Adrenal gland (tissue), 12 donors: ENCODE measurements around the gene ROCK2. TPM values are rescaled to one million over a fixed set of nuclear protein-coding genes. Genes with fewer than 3 reads are reported as not detected.

Source experiments
- DNase-seq, 7 donors: peaks; one replicate each; pipeline ENCODE4 v3.0.0-alpha.2; 2019 to 2020
- H3K27ac ChIP-seq, 5 donors: fragments of 200-600 bp; sonication (generic) in 4 of 5; 1 replicate in 3 of 5; 2 replicates in 2 of 5; pipeline versions ENCODE4 v1.5.1 to v1.8.0; 2016 to 2020; ENCODE audit warnings: mild to moderate bottlenecking in 1 of 5
- H3K27me3 ChIP-seq: fragments of 200-600 bp; 2 replicates; pipeline ENCODE4 v1.8.0; 2021
- H3K36me3 ChIP-seq, 2 donors: fragments of 200-600 bp; replicated peaks in 1 of 2; 1 replicate in 1 of 2; 2 replicates in 1 of 2; pipeline versions ENCODE4 v1.5.1 to v1.8.0; 2018 to 2022
- H3K4me1 ChIP-seq, 2 donors: fragments of 200-600 bp; replicated peaks in 1 of 2; 1 replicate in 1 of 2; 2 replicates in 1 of 2; pipeline versions ENCODE4 v1.5.1 to v1.8.0; 2018 to 2021
- H3K4me3 ChIP-seq, 4 donors: fragments of 200-600 bp; sonication (generic) in 3 of 4; one replicate each; pipeline ENCODE4 v1.5.1; 2016 to 2018
- H3K9me3 ChIP-seq, 3 donors: fragments of 200-600 bp; sonication (generic) in 1 of 3; replicated peaks in 1 of 3; 1 replicate in 2 of 3; 2 replicates in 1 of 3; pipeline versions ENCODE4 v1.5.1 to v1.8.0; 2016 to 2021
- POLR2A ChIP-seq, 2 donors: fragments of 450-650 bp; IDR thresholded peaks; one replicate each; pipeline ENCODE4 v1.6.1; 2017; ENCODE audit warnings: antibody characterized with exemption in 2 of 2, mild to moderate bottlenecking in 2 of 2, moderate library complexity in 1 of 2
- WGBS, 4 donors: extraction: QIAGEN DNeasy Blood & Tissue Kit in 2 of 4; methylation state at CpG; one replicate each; pipeline versions ENCODE4 v1.1.5 to v1.1.7; 2013 to 2017; 5-methylcytosine and 5-hydroxymethylcytosine counted together
- intact Hi-C, 2 donors: fragments of 100-400 bp; cut with DNase I; formaldehyde crosslinking; loops; one replicate each; pipeline versions ENCODE4 v1.14.1 to v1.15.0; 2022 to 2023
- polyA plus RNA-seq, 3 donors: library from polyadenylated mRNA; stranded (reverse); fragments of 200-250 nt in 2 of 3; fragments of 350-450 nt in 1 of 3; fragmentation: Illumina TruSeq in 1 of 3; extraction: RNeasy Lipid Tissue Mini Kit (QIAGEN cat#74804) in 1 of 3; gene quantifications; one replicate each; pipeline ENCODE4 v1.2.3, GENCODE V29; 2013 to 2014
- total RNA-seq, 9 donors: library from RNA; depleted of rRNA in 4 of 9; stranded (reverse); fragments of >200 nt in 4 of 9; fragments of 120-200 nt in 1 of 9; fragmentation: NEBNext Ultra II Directional in 1 of 9; extraction: Animal tissue kit (Norgen Biotek cat#: 25700) in 1 of 9; gene quantifications; one replicate each; pipeline versions ENCODE4 v1.1.0 to v1.2.4, GENCODE V29; 2013 to 2023
- TF ChIP-seq, protein P1 (sequence below), 6 experiments: fragments of 450-650 bp in 4 of 6; fragments of 200-600 bp in 2 of 6; sonication (generic) in 1 of 6; IDR thresholded peaks; 1 replicate in 5 of 6; 2 replicates in 1 of 6; pipeline versions ENCODE4 v1.5.1 to v1.8.0; 2016 to 2021; ENCODE audit warnings: antibody characterized with exemption in 6 of 6, mild to moderate bottlenecking in 2 of 6, moderate library complexity in 1 of 6
- donor health status: healthy with polysubstance abuse.
- donor health status: Bipolar disorder and iron deficiency.
- donor health status: DM: yes; HTN: yes; CAD: no.
- donor health status: DM: no; HTN: no; CAD: no.
- donor health status: DM: no; HTN: no; CAD: no.
- donor health status: DM: yes; HTN: yes; CAD: no.

Gene ROCK2
- total and polyA plus RNA-seq, 12 donors: 5.0 to 46.6 (median 26.2) TPM

GRCh38 chr2:11280713-11281112 lies 63.7 kb downstream of the ROCK2 start:
- H3K4me3 ChIP-seq: no peak overlapping the region
- H3K36me3 ChIP-seq: no peaks in the 10 kb centered on the region
- no peak for DNase-seq
- no peaks in the 10 kb centered on the region for H3K9me3 ChIP-seq
- H3K4me1 ChIP-seq: no peaks in the 10 kb centered on the region
- no peak for TF ChIP-seq POLR2A (IDR thresholded peaks at IDR 0.05)
- TF ChIP-seq, protein P1, sequence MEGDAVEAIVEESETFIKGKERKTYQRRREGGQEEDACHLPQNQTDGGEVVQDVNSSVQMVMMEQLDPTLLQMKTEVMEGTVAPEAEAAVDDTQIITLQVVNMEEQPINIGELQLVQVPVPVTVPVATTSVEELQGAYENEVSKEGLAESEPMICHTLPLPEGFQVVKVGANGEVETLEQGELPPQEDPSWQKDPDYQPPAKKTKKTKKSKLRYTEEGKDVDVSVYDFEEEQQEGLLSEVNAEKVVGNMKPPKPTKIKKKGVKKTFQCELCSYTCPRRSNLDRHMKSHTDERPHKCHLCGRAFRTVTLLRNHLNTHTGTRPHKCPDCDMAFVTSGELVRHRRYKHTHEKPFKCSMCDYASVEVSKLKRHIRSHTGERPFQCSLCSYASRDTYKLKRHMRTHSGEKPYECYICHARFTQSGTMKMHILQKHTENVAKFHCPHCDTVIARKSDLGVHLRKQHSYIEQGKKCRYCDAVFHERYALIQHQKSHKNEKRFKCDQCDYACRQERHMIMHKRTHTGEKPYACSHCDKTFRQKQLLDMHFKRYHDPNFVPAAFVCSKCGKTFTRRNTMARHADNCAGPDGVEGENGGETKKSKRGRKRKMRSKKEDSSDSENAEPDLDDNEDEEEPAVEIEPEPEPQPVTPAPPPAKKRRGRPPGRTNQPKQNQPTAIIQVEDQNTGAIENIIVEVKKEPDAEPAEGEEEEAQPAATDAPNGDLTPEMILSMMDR (IDR thresholded peaks at IDR 0.05): no peak
- H3K27me3 ChIP-seq: no peaks in the 10 kb centered on the region
- no peak overlapping the region for H3K27ac ChIP-seq
- intact Hi-C loops: no loop called here
- 95 to 99% (median 97%) methylated on average over 3 of the region's 3 CpGs for WGBS, 4 donors

- 69 to 96% (median 81%) methylated on average over 3 to 4 of the region's 4 CpGs for whole genome bisulfite sequencing, 4 donors
- DNase-seq: no peak
Observed at GRCh38 chr2:11279398-11279797, 65.0 kb downstream of the ROCK2 start.

DNA sequence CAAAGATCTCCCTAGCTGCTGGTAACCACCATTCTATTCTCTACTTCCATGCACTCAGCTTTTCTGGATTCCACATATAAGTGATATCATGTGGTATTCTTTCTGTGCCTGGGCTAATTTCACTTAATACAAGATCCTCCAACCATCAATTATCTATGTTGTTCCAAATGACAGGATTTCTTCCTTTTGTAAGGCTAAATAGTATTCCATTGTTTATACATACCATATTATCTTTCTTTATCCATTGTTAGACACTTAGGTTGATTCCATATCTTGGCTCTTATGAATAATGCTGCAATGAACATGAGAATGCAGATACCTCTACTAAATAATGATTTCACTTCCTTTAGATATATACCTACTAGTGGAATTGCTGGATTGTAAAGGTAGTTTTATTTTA lies 66.2 kb downstream of the ROCK2 start:
- TF ChIP-seq, protein P1 (IDR thresholded peaks at IDR 0.05): no peak
- no peak for TF ChIP-seq POLR2A (IDR thresholded peaks at IDR 0.05)
- Histone ChIP-seq H3K36me3 (no peaks in the 10 kb centered on the region), H3K27ac (no peak overlapping the region), H3K9me3 (no peaks in the 10 kb centered on the region), H3K4me1 (no peaks in the 10 kb centered on the region), H3K27me3 (no peaks in the 10 kb centered on the region), H3K4me3 (no peak overlapping the region)
- intact Hi-C loops: no loop called here
- no peak for DNase-seq

More at GRCh38 chr2:11279398-11279797, 65.0 kb downstream of the ROCK2 start:
- no peaks in the 10 kb centered on the region for H3K4me1 ChIP-seq
- no peak for TF ChIP-seq POLR2A (IDR thresholded peaks at IDR 0.05)
- TF ChIP-seq, protein P1 (IDR thresholded peaks at IDR 0.05): no peak
- no peak overlapping the region for H3K27ac ChIP-seq
- no peaks in the 10 kb centered on the region for H3K36me3 ChIP-seq
- intact Hi-C loops: no loop called here
- H3K4me3 ChIP-seq: no peak overlapping the region
- no peaks in the 10 kb centered on the region for H3K9me3 ChIP-seq
- no peaks in the 10 kb centered on the region for H3K27me3 ChIP-seq

DNA sequence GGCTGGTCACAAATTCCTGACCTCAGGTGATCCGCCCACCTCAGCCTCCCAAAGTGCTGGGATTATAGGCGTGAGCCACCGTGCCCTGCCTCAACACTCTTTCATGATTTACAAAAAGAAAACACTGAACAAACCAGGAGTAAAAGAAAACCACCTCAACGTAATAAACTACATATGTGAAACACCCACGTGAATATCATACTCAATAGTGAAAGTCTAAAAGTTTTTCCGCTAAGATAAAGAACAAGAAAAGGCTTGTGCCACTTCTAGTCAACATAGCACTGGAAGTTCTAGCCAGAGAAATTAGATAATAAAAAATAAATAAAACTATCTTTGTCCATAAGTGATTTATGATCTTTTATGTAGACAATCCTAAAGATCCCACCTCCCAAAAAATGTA lies 68.5 kb downstream of the ROCK2 start:
- no peak for TF ChIP-seq POLR2A (IDR thresholded peaks at IDR 0.05)
- TF ChIP-seq, protein P1 (IDR thresholded peaks at IDR 0.05): no peak
- H3K27me3 ChIP-seq: no peaks in the 10 kb centered on the region
- no peak for DNase-seq
- H3K36me3 ChIP-seq: no peaks in the 10 kb centered on the region
- no peaks in the 10 kb centered on the region for H3K9me3 ChIP-seq
- no peak overlapping the region for H3K4me3 ChIP-seq
- intact Hi-C loops: no loop called here
- H3K27ac ChIP-seq: no peak overlapping the region
- WGBS, 4 donors: 93 to 96% (median 94%) methylated on average over 6 of the region's 6 CpGs
- no peaks in the 10 kb centered on the region for H3K4me1 ChIP-seq
